NCI-H146 treated with DMSO at 0.1 percent for 48 hours (cell line): Measurements from ENCODE around the gene OLFML2B.
"Not testable (repeated sequence)": the region's sequence is repeated elsewhere in the genome, so short reads cannot be mapped to it uniquely, and the experiment has no call there.

ENCODE experiments used
- DNase-seq: peaks from one replicate; lab custom pipeline; 2025; ENCODE audit not compliant: unreplicated experiment; lab: John Stamatoyannopoulos, UW

Gene OLFML2B

GRCh38 chr1:162023547-162024501, at the start of gene OLFML2B:
OLFML2B (minus strand) TSS chr1:162023869; CDS start chr1:162023430, 439 bp downstream.
- peak; percentile 64 for DNase-seq

GRCh38 chr1:162072740-162073139, 49.1 kb upstream of the OLFML2B start:
- DNase-seq = no peak

- no peak for DNase-seq
Observed at GRCh38 chr1:162070825-162071224, 47.2 kb upstream of the OLFML2B start.

- DNase-seq = no peak
Observed at GRCh38 chr1:162070094-162070748, 46.6 kb upstream of the OLFML2B start.

- DNase-seq = peak; percentile 56
Observed at GRCh38 chr1:162069334-162070093, 45.8 kb upstream of the OLFML2B start, which contains the start of gene NOS1AP. NOS1AP (plus strand) TSS chr1:162069691; CDS start chr1:162070178, 487 bp downstream.

GRCh38 chr1:162068301-162068700, 44.6 kb upstream of the OLFML2B start:
- DNase-seq = no peak

- no peak for DNase-seq
Observed at GRCh38 chr1:162067466-162067865, 43.8 kb upstream of the OLFML2B start.

- DNase-seq = not testable (repeated sequence)
Observed at GRCh38 chr1:162066836-162067235, 43.2 kb upstream of the OLFML2B start.

GRCh38 chr1:162065016-162065415, 41.3 kb upstream of the OLFML2B start:
- no peak for DNase-seq

GRCh38 chr1:162062542-162063015, 38.9 kb upstream of the OLFML2B start:
- peak; percentile 25 for DNase-seq

GRCh38 chr1:162060314-162060713, 36.6 kb upstream of the OLFML2B start:
- DNase-seq = no peak

- no peak for DNase-seq
Observed at GRCh38 chr1:162059721-162060120, 36.1 kb upstream of the OLFML2B start.

- no peak for DNase-seq
Observed at GRCh38 chr1:162056579-162056978, 32.9 kb upstream of the OLFML2B start.

- DNase-seq = peak; percentile 56
Observed at GRCh38 chr1:162056043-162056442, 32.4 kb upstream of the OLFML2B start.

GRCh38 chr1:162055062-162055461, 31.4 kb upstream of the OLFML2B start:
- DNase-seq = no peak

- DNase-seq = not testable (repeated sequence)
Observed at GRCh38 chr1:162053949-162054348, 30.3 kb upstream of the OLFML2B start.

- no peak for DNase-seq
Observed at GRCh38 chr1:162046921-162047320, 23.3 kb upstream of the OLFML2B start.

GRCh38 chr1:162042361-162042760, 18.7 kb upstream of the OLFML2B start:
- DNase-seq = no peak

- peak; percentile 16 for DNase-seq
Observed at GRCh38 chr1:162040657-162041056, 17.0 kb upstream of the OLFML2B start.

- DNase-seq = no peak
Observed at GRCh38 chr1:162040001-162040400, 16.3 kb upstream of the OLFML2B start.

GRCh38 chr1:162038624-162039023, 15.0 kb upstream of the OLFML2B start:
- DNase-seq = no peak
